GM12878 (cell line): ENCODE measurements around the gene CLIP1. TPM values are rescaled to one million over a fixed set of nuclear protein-coding genes. Genes with fewer than 3 reads are reported as not detected.

ENCODE experiments used
- ATAC-seq: fragments of 200-7000 bp; cut with Tn5 transposase; 3 replicates; pipeline ENCODE4 v1.9.1; 2020; ENCODE audit warnings: mild to moderate bottlenecking, moderate library complexity
- BruUV-seq: library from RNA; stranded (reverse); fragments of 400-500 nt; replicated peaks from 2 replicates; lab custom pipeline; 2021; lab: Mats Ljungman, UMichigan
- CTCF ChIA-PET: fragments of 300-600 bp; sonication (Branson Sonifier 250); formaldehyde crosslinking; extraction: SDS; loops from one replicate; lab custom pipeline; 2021; ENCODE audit warnings: inconsistent platforms; lab: Yijun Ruan, JAX
- POLR2A ChIA-PET: fragments of 350-600 bp; formaldehyde crosslinking; extraction: SDS; loops from one replicate; lab custom pipeline; 2021; ENCODE audit warnings: inconsistent platforms; lab: Charles Lee
- RAD21 ChIA-PET: fragments of 300-600 bp; sonication (Branson Sonifier 250); formaldehyde crosslinking; loops from one replicate; lab custom pipeline; 2023; ENCODE audit warnings: antibody characterized with exemption; ENCODE audit not compliant: unreplicated experiment; lab: Charles Lee
- SMC1A ChIA-PET: fragments of 300-600 bp; sonication (Branson Sonifier 250); formaldehyde crosslinking; loops from one replicate; lab custom pipeline; 2023; ENCODE audit not compliant: unreplicated experiment, uncharacterized antibody; lab: Charles Lee
- DNase-seq: peaks from one replicate; pipeline ENCODE4 v3.0.0-alpha.2; 2011; ENCODE audit warnings: low read depth, low spot score
- FAIRE-seq: peaks from 3 replicates; lab custom pipeline; 2011; peaks lifted over from hg19 to GRCh38; lab: Jason Lieb, UNC
- H2AFZ ChIP-seq: 2 replicates; pipeline ENCODE4 v1.6.0; 2011; ENCODE audit warnings: low read depth, low read length, control low read depth; ENCODE audit not compliant: control insufficient read depth
- H3K27ac ChIP-seq: 2 replicates; pipeline ENCODE4 v1.5.1; 2011; ENCODE audit warnings: control low read depth; ENCODE audit not compliant: control insufficient read depth, insufficient read depth
- H3K27me3 ChIP-seq, 2 experiments: replicated peaks in 1 of 2; 2 replicates each; pipeline versions ENCODE4 v1.6.0 to v1.6.1; 2011; ENCODE audit warnings: low read length in 1 of 2; ENCODE audit not compliant: control insufficient read depth in 2 of 2, insufficient read depth in 2 of 2
- H3K36me3 ChIP-seq, 2 experiments: 2 replicates each; pipeline ENCODE4 v1.5.1; 2011; ENCODE audit warnings: low read length in 1 of 2; ENCODE audit not compliant: control insufficient read depth in 2 of 2, insufficient read depth in 2 of 2
- H3K4me1 ChIP-seq: 2 replicates; pipeline ENCODE4 v1.6.1; 2011; ENCODE audit warnings: mild to moderate bottlenecking, low read length, moderate library complexity, mixed read lengths; ENCODE audit not compliant: control insufficient read depth, insufficient read depth
- H3K4me2 ChIP-seq: 2 replicates; pipeline ENCODE4 v1.6.0; 2011; ENCODE audit warnings: control low read depth; ENCODE audit not compliant: control insufficient read depth, insufficient read depth
- H3K4me3 ChIP-seq: fragments of 200-600 bp; sonication (generic); 2 replicates; pipeline ENCODE4 v1.5.1; 2016
- H3K79me2 ChIP-seq: 2 replicates; pipeline ENCODE4 v1.6.0; 2011; ENCODE audit warnings: low read length; ENCODE audit not compliant: control insufficient read depth, insufficient read depth
- H3K9ac ChIP-seq: 2 replicates; pipeline ENCODE4 v1.8.0; 2011; ENCODE audit warnings: low read length, control low read depth, mixed read lengths; ENCODE audit not compliant: control insufficient read depth, insufficient read depth
- H3K9me3 ChIP-seq: replicated peaks from 3 replicates; pipeline ENCODE4 v1.5.1; 2011; ENCODE audit warnings: mild to moderate bottlenecking, low read length; ENCODE audit not compliant: control insufficient read depth, insufficient read depth
- H4K20me1 ChIP-seq: 2 replicates; pipeline ENCODE4 v1.6.0; 2011; ENCODE audit not compliant: control insufficient read depth, insufficient read depth
- CEBPB ChIP-seq, 2 experiments: fragments of 150-350 bp in 1 of 2; IDR thresholded peaks; 2 replicates each; pipeline ENCODE4 v1.6.1; 2012 to 2014; ENCODE audit warnings: low read depth in 2 of 2, low read length in 2 of 2, borderline replicate concordance in 1 of 2, inconsistent platforms in 1 of 2
- CHD1 ChIP-seq: IDR thresholded peaks from 2 replicates; pipeline ENCODE4 v1.6.1; 2012; ENCODE audit warnings: low read depth, low read length, improper control_type of control experiment
- IKZF2 ChIP-seq, 2 experiments: fragments of 450-650 bp; IDR thresholded peaks; 2 replicates each; pipeline ENCODE4 v1.6.1; 2017; ENCODE audit warnings: mild to moderate bottlenecking in 2 of 2, moderate library complexity in 2 of 2
- MEF2A ChIP-seq: IDR thresholded peaks from 2 replicates; pipeline ENCODE4 v1.6.1; 2011; ENCODE audit warnings: low read depth, mild to moderate bottlenecking, low read length, moderate library complexity; ENCODE audit not compliant: insufficient read depth
- NR2C2 ChIP-seq: IDR thresholded peaks from 2 replicates; pipeline ENCODE4 v1.6.1; 2011; ENCODE audit warnings: borderline replicate concordance, low read depth; ENCODE audit not compliant: control insufficient read depth, insufficient read length
- PAX5 ChIP-seq: IDR thresholded peaks from 2 replicates; pipeline ENCODE4 v1.6.1; 2011; ENCODE audit warnings: low read depth, low read length, borderline replicate concordance
- WGBS: methylation state at CpG from one replicate; pipeline ENCODE4 v1.1.6; 2016; ENCODE audit warnings: low lambda C conversion rate; ENCODE audit not compliant: insufficient replicate concordance, insufficient coverage; ENCODE audit errors: missing lambda C conversion rate; 5-methylcytosine and 5-hydroxymethylcytosine counted together
- in situ Hi-C: fragments of 300-500 bp; cut with MboI; formaldehyde crosslinking; loops from 9 replicates; pipeline ENCODE4 v1.14.3; 2018; ENCODE audit warnings: mixed read lengths
- intact Hi-C: fragments of 100-400 bp; cut with micrococcal nuclease; formaldehyde crosslinking; loops from one replicate; pipeline ENCODE4 v1.14.2; 2022; ENCODE audit not compliant: unreplicated experiment
- polyA plus RNA-seq, 11 experiments: library from polyadenylated mRNA; depleted of rRNA in 4 of 11; unstranded in 6 of 11; stranded (reverse) in 5 of 11; fragments of >200 nt; fragmentation: Nextera tagmentation in 4 of 11; fragmentation: Illumina TruSeq in 1 of 11; extraction: Ambion mirVana in 4 of 11; extraction: Trizol in 1 of 11; gene quantifications; 1 replicate in 1 of 11; 2 replicates in 10 of 11; pipeline versions ENCODE4 v1.2.1 to v1.2.3, GENCODE V29; 2011 to 2016; ENCODE audit warnings: inconsistent platforms in 2 of 11, missing spikeins in 2 of 11, low read depth in 1 of 11
- total RNA-seq, 4 experiments: library from RNA; depleted of rRNA in 3 of 4; stranded (reverse); fragments of >200 nt in 3 of 4; fragmentation: Illumina TruSeq in 1 of 4; extraction: Trizol in 1 of 4; gene quantifications; 2 replicates each; pipeline versions ENCODE4 v1.2.1 to v1.2.3, GENCODE V29; 2013 to 2021
- TF ChIP-seq, protein P1 (sequence below): IDR thresholded peaks from 2 replicates; pipeline ENCODE4 v1.6.1; 2012; ENCODE audit warnings: mild to moderate bottlenecking, low read depth, low read length

Gene CLIP1
- total and polyA plus RNA-seq, 10 of the 15 experiments (the other 5 are each of a cell fraction or from before 2014, with no cell fraction given), result 6.0 to 45.4 (median 25.2) TPM

DNA sequence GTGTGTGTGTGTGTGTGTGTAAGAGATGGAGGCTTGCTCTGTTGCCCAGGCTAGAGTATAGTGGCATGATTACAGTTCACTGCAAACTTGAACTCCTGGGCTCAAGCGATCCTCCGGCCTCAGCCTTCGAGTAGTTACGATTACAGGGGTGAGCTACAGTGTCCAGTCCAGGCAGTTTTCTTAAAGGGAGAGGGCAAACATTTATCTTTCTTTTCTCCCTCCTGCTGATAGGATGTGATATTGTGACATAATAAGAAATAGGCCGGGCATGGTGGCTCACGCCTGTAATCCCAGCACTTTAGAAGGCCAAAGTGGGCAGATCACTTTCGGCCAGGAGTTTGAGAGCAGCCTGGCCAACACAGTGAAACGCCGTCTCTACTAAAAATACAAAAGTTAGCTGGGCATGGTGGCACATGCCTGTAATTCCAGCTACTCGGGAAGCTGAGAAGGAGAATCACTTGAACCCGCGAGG, 31.8 kb upstream of the CLIP1 start:
- TF ChIP-seq, protein P1, sequence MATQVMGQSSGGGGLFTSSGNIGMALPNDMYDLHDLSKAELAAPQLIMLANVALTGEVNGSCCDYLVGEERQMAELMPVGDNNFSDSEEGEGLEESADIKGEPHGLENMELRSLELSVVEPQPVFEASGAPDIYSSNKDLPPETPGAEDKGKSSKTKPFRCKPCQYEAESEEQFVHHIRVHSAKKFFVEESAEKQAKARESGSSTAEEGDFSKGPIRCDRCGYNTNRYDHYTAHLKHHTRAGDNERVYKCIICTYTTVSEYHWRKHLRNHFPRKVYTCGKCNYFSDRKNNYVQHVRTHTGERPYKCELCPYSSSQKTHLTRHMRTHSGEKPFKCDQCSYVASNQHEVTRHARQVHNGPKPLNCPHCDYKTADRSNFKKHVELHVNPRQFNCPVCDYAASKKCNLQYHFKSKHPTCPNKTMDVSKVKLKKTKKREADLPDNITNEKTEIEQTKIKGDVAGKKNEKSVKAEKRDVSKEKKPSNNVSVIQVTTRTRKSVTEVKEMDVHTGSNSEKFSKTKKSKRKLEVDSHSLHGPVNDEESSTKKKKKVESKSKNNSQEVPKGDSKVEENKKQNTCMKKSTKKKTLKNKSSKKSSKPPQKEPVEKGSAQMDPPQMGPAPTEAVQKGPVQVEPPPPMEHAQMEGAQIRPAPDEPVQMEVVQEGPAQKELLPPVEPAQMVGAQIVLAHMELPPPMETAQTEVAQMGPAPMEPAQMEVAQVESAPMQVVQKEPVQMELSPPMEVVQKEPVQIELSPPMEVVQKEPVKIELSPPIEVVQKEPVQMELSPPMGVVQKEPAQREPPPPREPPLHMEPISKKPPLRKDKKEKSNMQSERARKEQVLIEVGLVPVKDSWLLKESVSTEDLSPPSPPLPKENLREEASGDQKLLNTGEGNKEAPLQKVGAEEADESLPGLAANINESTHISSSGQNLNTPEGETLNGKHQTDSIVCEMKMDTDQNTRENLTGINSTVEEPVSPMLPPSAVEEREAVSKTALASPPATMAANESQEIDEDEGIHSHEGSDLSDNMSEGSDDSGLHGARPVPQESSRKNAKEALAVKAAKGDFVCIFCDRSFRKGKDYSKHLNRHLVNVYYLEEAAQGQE, result no peak
- no peak for TF ChIP-seq CHD1
- TF ChIP-seq PAX5, result no peak
- no peak for TF ChIP-seq NR2C2
- no peak for TF ChIP-seq CEBPB (IDR thresholded peaks at IDR 0.05; ENCODE audit: borderline replicate concordance in 1 of 2, low read depth in 2 of 2, low read length in 2 of 2)
- TF ChIP-seq MEF2A, result no peak
- TF ChIP-seq IKZF2 (IDR thresholded peaks at IDR 0.05), result no peak
- ChIA-PET POLR2A (no interaction called here), SMC1A (interaction anchor here (1.0 kb wide), 2 partner anchors 19 to 54 kb away, joined by 3 to 4 read pairs; no protein-coding TSS in a partner anchor), RAD21 (interaction anchor here (0.6 kb wide), 1 partner anchor 56 kb away, joined by 3 read pairs; no protein-coding TSS in a partner anchor), CTCF (no interaction called here)
- Histone ChIP-seq H3K9me3 (no peaks in the 10 kb centered on the region), H3K27ac (no peak overlapping the region), H3K4me1 (peaks cover 22% of the 10 kb centered on the region), H3K9ac (no peak overlapping the region), H3K4me3 (no peak overlapping the region), H4K20me1 (no peaks in the 10 kb centered on the region), H3K27me3 (no peaks in the 10 kb centered on the region), H3K4me2 (no peak overlapping the region), H3K79me2 (no peaks in the 10 kb centered on the region), H2AFZ (peak overlapping the region; percentile 57), H3K36me3 (no peaks in the 10 kb centered on the region)
- FAIRE-seq, result no peak
- WGBS, result 99% methylated on average over 12 of the region's 12 CpGs
- no TSS peak for BruUV-seq
- in situ Hi-C loops (no loop called here), intact Hi-C loops (loop anchor here (5.0 kb wide), 1 partner anchor 42 kb away; no protein-coding TSS in a partner anchor)
- peak; percentile 17 for ATAC-seq
- no peak for DNase-seq
